Measurements from ENCODE around the gene S100A16.
"Not testable (repeated sequence)": the region's sequence is repeated elsewhere in the genome, so short reads cannot be mapped to it uniquely, and the experiment has no call there.

Gene S100A16

GRCh38 chr1:153586347-153586746 is 26.6 kb downstream of the S100A16 start:
- DNase-seq (ENCODE audit: low read depth in 2 of 2): no peak

GRCh38 chr1:153585006-153585405 is 27.9 kb downstream of the S100A16 start:
- no peak for DNase-seq (ENCODE audit: low read depth in 2 of 2)

GRCh38 chr1:153583976-153584375 is 29.0 kb downstream of the S100A16 start:
- no peak for DNase-seq (ENCODE audit: low read depth in 2 of 2)

GRCh38 chr1:153583514-153583913 is 29.4 kb downstream of the S100A16 start:
- not testable (repeated sequence) for DNase-seq (ENCODE audit: low read depth in 2 of 2)

- not testable (repeated sequence) for DNase-seq (ENCODE audit: low read depth in 2 of 2)
These were observed 30.1 kb downstream of the S100A16 start for GRCh38 chr1:153582836-153583235.

GRCh38 chr1:153578936-153579335 is 34.0 kb downstream of the S100A16 start:
- no peak for DNase-seq (ENCODE audit: low read depth in 2 of 2)

GRCh38 chr1:153578490-153578889 is 34.4 kb downstream of the S100A16 start:
- no peak for DNase-seq (ENCODE audit: low read depth in 2 of 2)

- DNase-seq (ENCODE audit: low read depth in 2 of 2): no peak
These were observed 35.3 kb downstream of the S100A16 start for GRCh38 chr1:153577624-153578051.

- no peak for DNase-seq (ENCODE audit: low read depth in 2 of 2)
These were observed 35.8 kb downstream of the S100A16 start for GRCh38 chr1:153577138-153577537.

- not testable (repeated sequence) for DNase-seq (ENCODE audit: low read depth in 2 of 2)
These were observed 37.4 kb downstream of the S100A16 start for GRCh38 chr1:153575497-153575896.

- DNase-seq (ENCODE audit: low read depth in 2 of 2): not testable (repeated sequence)
These were observed 37.9 kb downstream of the S100A16 start for GRCh38 chr1:153575081-153575491.

GRCh38 chr1:153573351-153573750 is 39.6 kb downstream of the S100A16 start:
- no peak for DNase-seq (ENCODE audit: low read depth in 2 of 2)

- DNase-seq (ENCODE audit: low read depth in 2 of 2): no peak
These were observed 40.3 kb downstream of the S100A16 start for GRCh38 chr1:153572569-153573015.

- DNase-seq (ENCODE audit: low read depth in 2 of 2): no peak
These were observed 41.2 kb downstream of the S100A16 start for GRCh38 chr1:153571706-153572105.

- DNase-seq (ENCODE audit: low read depth in 2 of 2): no peak
These were observed 42.1 kb downstream of the S100A16 start for GRCh38 chr1:153570874-153571273.

GRCh38 chr1:153569465-153569864 is 43.5 kb downstream of the S100A16 start:
- no peak for DNase-seq (ENCODE audit: low read depth in 2 of 2)

- peak; percentile 62 to 68 for DNase-seq (ENCODE audit: low read depth in 2 of 2)
These were observed 44.4 kb downstream of the S100A16 start for GRCh38 chr1:153568367-153569099.

GRCh38 chr1:153567621-153568366 is 45.1 kb downstream of the S100A16 start:
- no peak for DNase-seq (ENCODE audit: low read depth in 2 of 2)

- peak; percentile 65 to 81 for DNase-seq (ENCODE audit: low read depth in 2 of 2)
These were observed 46.2 kb downstream of the S100A16 start for GRCh38 chr1:153566414-153567371.

- DNase-seq (ENCODE audit: low read depth in 2 of 2): peak in 1 of 2 donors; percentile 9
These were observed 47.2 kb downstream of the S100A16 start, which contains the start of gene S100A2 for GRCh38 chr1:153565529-153566374. Gene S100A2 (minus strand): TSS chr1:153565844. CDS start chr1:153563877, 1,967 bp downstream.

GRCh38 chr1:153563991-153564390 is 48.9 kb downstream of the S100A16 start:
- no peak for DNase-seq (ENCODE audit: low read depth in 2 of 2)
